ENCODE data around the gene DNAJB5.

DNA sequence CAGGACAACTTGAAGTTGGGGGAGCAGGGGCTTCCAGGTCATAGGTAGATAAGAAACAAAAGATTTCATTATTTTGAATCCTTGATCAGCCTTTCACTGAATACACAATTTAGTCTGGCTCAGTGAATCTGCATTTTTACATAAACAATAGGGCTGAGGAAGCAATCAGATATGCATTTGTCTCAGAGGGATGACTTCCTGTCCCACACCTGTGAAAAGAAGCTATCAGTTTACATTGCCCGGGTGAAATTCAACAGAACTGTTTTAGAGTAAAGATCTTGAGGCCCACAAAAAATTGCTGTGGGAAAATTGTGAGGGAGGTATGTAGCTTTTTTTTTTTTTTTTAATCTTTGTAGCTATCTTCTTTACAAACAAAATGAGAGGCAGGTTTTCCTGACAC lies 38.3 kb downstream of the DNAJB5 start:
- TF ChIP-seq, protein P1, sequence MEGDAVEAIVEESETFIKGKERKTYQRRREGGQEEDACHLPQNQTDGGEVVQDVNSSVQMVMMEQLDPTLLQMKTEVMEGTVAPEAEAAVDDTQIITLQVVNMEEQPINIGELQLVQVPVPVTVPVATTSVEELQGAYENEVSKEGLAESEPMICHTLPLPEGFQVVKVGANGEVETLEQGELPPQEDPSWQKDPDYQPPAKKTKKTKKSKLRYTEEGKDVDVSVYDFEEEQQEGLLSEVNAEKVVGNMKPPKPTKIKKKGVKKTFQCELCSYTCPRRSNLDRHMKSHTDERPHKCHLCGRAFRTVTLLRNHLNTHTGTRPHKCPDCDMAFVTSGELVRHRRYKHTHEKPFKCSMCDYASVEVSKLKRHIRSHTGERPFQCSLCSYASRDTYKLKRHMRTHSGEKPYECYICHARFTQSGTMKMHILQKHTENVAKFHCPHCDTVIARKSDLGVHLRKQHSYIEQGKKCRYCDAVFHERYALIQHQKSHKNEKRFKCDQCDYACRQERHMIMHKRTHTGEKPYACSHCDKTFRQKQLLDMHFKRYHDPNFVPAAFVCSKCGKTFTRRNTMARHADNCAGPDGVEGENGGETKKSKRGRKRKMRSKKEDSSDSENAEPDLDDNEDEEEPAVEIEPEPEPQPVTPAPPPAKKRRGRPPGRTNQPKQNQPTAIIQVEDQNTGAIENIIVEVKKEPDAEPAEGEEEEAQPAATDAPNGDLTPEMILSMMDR (conservative IDR thresholded peaks at IDR 0.05), result no peak
- TF ChIP-seq EZH2 (IDR thresholded peaks at IDR 0.05; ENCODE audit: low read depth), result no peak

All from PC-9 (cell line).